CD8-positive, alpha-beta memory T cell (primary cell): ENCODE results near the gene CD40. TPM values are rescaled to one million over a fixed set of nuclear protein-coding genes. Genes with fewer than 3 reads are reported as not detected.

Experiments
- CTCF ChIA-PET: fragments of 350-600 bp; sonication (Branson Sonifier 250); formaldehyde crosslinking; loops from one replicate; lab custom pipeline; 2021; ENCODE audit warnings: antibody characterized with exemption; lab: Charles Lee
- POLR2A ChIA-PET: fragments of 350-600 bp; sonication (Branson Sonifier 250); formaldehyde crosslinking; loops from one replicate; lab custom pipeline; 2021; ENCODE audit warnings: antibody characterized with exemption; lab: Charles Lee
- DNase-seq, 5 donors: peaks; one replicate each; pipeline versions ENCODE4 v3.0.0 to v3.0.0-alpha.2; 2020 to 2022; ENCODE audit warnings: mixed read lengths in 1 of 5
- H3K27ac ChIP-seq: one replicate; pipeline ENCODE4 v1.7.0; 2013; ENCODE audit warnings: low read depth, mild to moderate bottlenecking, low read length, moderate library complexity
- H3K27me3 ChIP-seq: 2 replicates; pipeline ENCODE4 v1.7.0; 2013; ENCODE audit warnings: low read length, mild to moderate bottlenecking; ENCODE audit not compliant: insufficient read depth, poor library complexity, severe bottlenecking
- H3K36me3 ChIP-seq: 2 replicates; pipeline ENCODE4 v1.7.0; 2013; ENCODE audit warnings: mild to moderate bottlenecking, low read length, moderate library complexity; ENCODE audit not compliant: insufficient read depth
- H3K4me1 ChIP-seq: 2 replicates; pipeline ENCODE4 v1.7.0; 2013; ENCODE audit warnings: mild to moderate bottlenecking, low read length, moderate library complexity; ENCODE audit not compliant: insufficient read depth
- H3K4me3 ChIP-seq: 2 replicates; pipeline ENCODE4 v1.7.0; 2013; ENCODE audit warnings: mild to moderate bottlenecking, low read length
- H3K9me3 ChIP-seq: 2 replicates; pipeline ENCODE4 v1.7.0; 2013; ENCODE audit warnings: mild to moderate bottlenecking, low read length
- H3K27ac Mint-ChIP-seq, 8 donors: one replicate each; pipeline ENCODE4 v1.8.0; 2020 to 2021; ENCODE audit warnings: mixed read lengths in 8 of 8, mild to moderate bottlenecking in 6 of 8, inconsistent platforms in 3 of 8, moderate library complexity in 3 of 8
- H3K27me3 Mint-ChIP-seq, 2 donors: one replicate each; pipeline ENCODE4 v1.8.0; 2020 to 2021; ENCODE audit warnings: mixed read lengths in 2 of 2, mild to moderate bottlenecking in 1 of 2, moderate library complexity in 1 of 2
- H3K36me3 Mint-ChIP-seq, 3 donors: one replicate each; pipeline ENCODE4 v1.8.0; 2020 to 2021; ENCODE audit warnings: mixed read lengths in 3 of 3, inconsistent platforms in 1 of 3, mild to moderate bottlenecking in 1 of 3
- H3K4me1 Mint-ChIP-seq, 3 donors: one replicate each; pipeline ENCODE4 v1.8.0; 2020 to 2021; ENCODE audit warnings: mixed read lengths in 3 of 3, inconsistent platforms in 1 of 3, mild to moderate bottlenecking in 1 of 3
- H3K4me3 Mint-ChIP-seq, 7 donors: one replicate each; pipeline ENCODE4 v1.8.0; 2020 to 2021; ENCODE audit warnings: mixed read lengths in 7 of 7, mild to moderate bottlenecking in 6 of 7, moderate library complexity in 4 of 7, inconsistent platforms in 2 of 7
- H3K9me3 Mint-ChIP-seq, 5 donors: one replicate each; pipeline ENCODE4 v1.8.0; 2020 to 2022; ENCODE audit warnings: mixed read lengths in 5 of 5, mild to moderate bottlenecking in 3 of 5, moderate library complexity in 2 of 5, inconsistent platforms in 1 of 5
- polyA plus RNA-seq: library from polyadenylated mRNA; unstranded; fragments of 300-500 nt; fragmentation: Illumina TruSeq; gene quantifications from one replicate; pipeline ENCODE4 v1.2.3, GENCODE V29; 2021
- total RNA-seq, 2 experiments: library from RNA; stranded (reverse); gene quantifications; one replicate each; pipeline ENCODE4 v1.2.3, GENCODE V29; 2021

The CD40 gene
- total and polyA plus RNA-seq, 3 experiments from 2014 or later: 2.8 to 4.1 (median 3.5) TPM

GRCh38 chr20:46126440-46127056 lies 8.4 kb downstream of the CD40 start:
- no peaks in the 10 kb centered on the region for H3K9me3 Mint-ChIP-seq

GRCh38 chr20:46127396-46128010 lies 9.4 kb downstream of the CD40 start:
- ChIA-PET CTCF (no interaction called here), POLR2A (no interaction called here)
- no peaks in the 10 kb centered on the region for H3K4me1 ChIP-seq
- no peak overlapping the region for H3K27ac ChIP-seq
- peaks cover 6% of the 10 kb centered on the region for H3K27me3 ChIP-seq
- H3K36me3 ChIP-seq: no peaks in the 10 kb centered on the region
- H3K4me1 Mint-ChIP-seq: peaks cover 0 to under 1% (median 0%) of the 10 kb centered on the region in 3 donors
- H3K9me3 Mint-ChIP-seq: no peaks in the 10 kb centered on the region
- peaks cover 0 to 25% (median 0%) of the 10 kb centered on the region in 3 donors for H3K36me3 Mint-ChIP-seq
- H3K4me3 Mint-ChIP-seq: no peak overlapping the region
- H3K27me3 Mint-ChIP-seq: peaks cover 19 to 29% of the 10 kb centered on the region in 2 donors
- no peaks in the 10 kb centered on the region for H3K9me3 ChIP-seq
- DNase-seq: no peak
- no peak overlapping the region for H3K4me3 ChIP-seq
- no peak overlapping the region for H3K27ac Mint-ChIP-seq

More at GRCh38 chr20:46126440-46127056, 8.4 kb downstream of the CD40 start:
- Mint-ChIP-seq H3K36me3 (peaks cover 0 to 32% (median 0%) of the 10 kb centered on the region in 3 donors), H3K27ac (no peak overlapping the region), H3K4me1 (no peaks in the 10 kb centered on the region), H3K27me3 (peaks cover 14 to 25% of the 10 kb centered on the region in 2 donors), H3K4me3 (no peak overlapping the region)
- H3K4me3 ChIP-seq: no peak overlapping the region
- no peaks in the 10 kb centered on the region for H3K9me3 ChIP-seq
- CTCF ChIA-PET: no interaction called here
- POLR2A ChIA-PET: no interaction called here
- no peaks in the 10 kb centered on the region for H3K36me3 ChIP-seq
- H3K27ac ChIP-seq: no peak overlapping the region
- H3K4me1 ChIP-seq: no peaks in the 10 kb centered on the region
- DNase-seq: no peak
- no peaks in the 10 kb centered on the region for H3K27me3 ChIP-seq

GRCh38 chr20:46128310-46129151 lies 10.4 kb downstream of the CD40 start:
- CTCF ChIA-PET: no interaction called here
- H3K4me1 ChIP-seq: no peaks in the 10 kb centered on the region
- H3K36me3 ChIP-seq: no peaks in the 10 kb centered on the region
- H3K4me3 ChIP-seq: no peak overlapping the region
- H3K27me3 ChIP-seq: peaks cover 6% of the 10 kb centered on the region
- H3K4me3 Mint-ChIP-seq: no peak overlapping the region
- no peaks in the 10 kb centered on the region for H3K9me3 ChIP-seq
- H3K36me3 Mint-ChIP-seq: peaks cover 0 to 18% (median 0%) of the 10 kb centered on the region in 3 donors
- peaks cover 27 to 33% of the 10 kb centered on the region in 2 donors for H3K27me3 Mint-ChIP-seq
- POLR2A ChIA-PET: no interaction called here
- peaks cover 0 to 6% (median 0%) of the 10 kb centered on the region in 3 donors for H3K4me1 Mint-ChIP-seq
- no peak overlapping the region for H3K27ac ChIP-seq
- H3K27ac Mint-ChIP-seq: no peak overlapping the region
- DNase-seq: no peak
- H3K9me3 Mint-ChIP-seq: no peaks in the 10 kb centered on the region

GRCh38 chr20:46129955-46130481 lies 11.9 kb downstream of the CD40 start:
- Mint-ChIP-seq H3K4me1 (peaks cover 0 to 6% (median 0%) of the 10 kb centered on the region in 3 donors), H3K9me3 (no peaks in the 10 kb centered on the region), H3K27me3 (peaks cover 33 to 37% of the 10 kb centered on the region in 2 donors), H3K27ac (peak overlapping the region in 1 of 8 donors; percentile 72), H3K36me3 (peaks cover 0 to 11% (median 0%) of the 10 kb centered on the region in 3 donors), H3K4me3 (no peak overlapping the region)
- Histone ChIP-seq H3K36me3 (no peaks in the 10 kb centered on the region), H3K27me3 (peaks cover 13% of the 10 kb centered on the region), H3K4me3 (no peak overlapping the region), H3K9me3 (no peaks in the 10 kb centered on the region), H3K4me1 (no peaks in the 10 kb centered on the region), H3K27ac (no peak overlapping the region)
- no peak for DNase-seq
- ChIA-PET POLR2A (no interaction called here), CTCF (no interaction called here)

- Mint-ChIP-seq H3K4me3 (no peak overlapping the region), H3K27ac (no peak overlapping the region), H3K36me3 (peaks cover 0 to 9% (median 0%) of the 10 kb centered on the region in 3 donors), H3K27me3 (peaks cover 34 to 40% of the 10 kb centered on the region in 2 donors), H3K9me3 (no peaks in the 10 kb centered on the region), H3K4me1 (peaks cover 0 to 6% (median 0%) of the 10 kb centered on the region in 3 donors)
- H3K9me3 ChIP-seq: no peaks in the 10 kb centered on the region
- H3K27ac ChIP-seq: no peak overlapping the region
- no peaks in the 10 kb centered on the region for H3K36me3 ChIP-seq
- no peak overlapping the region for H3K4me3 ChIP-seq
- peaks cover 13% of the 10 kb centered on the region for H3K27me3 ChIP-seq
- no peak for DNase-seq
- ChIA-PET CTCF (no interaction called here), POLR2A (interaction anchor here (0.6 kb wide), 1 partner anchor 385 kb away, joined by 3 read pairs; no protein-coding TSS in a partner anchor)
- no peaks in the 10 kb centered on the region for H3K4me1 ChIP-seq
These were observed 12.4 kb downstream of the CD40 start for GRCh38 chr20:46130534-46130933.

GRCh38 chr20:46131396-46131795 lies 13.3 kb downstream of the CD40 start:
- H3K9me3 Mint-ChIP-seq: no peaks in the 10 kb centered on the region
- H3K4me3 Mint-ChIP-seq: no peak overlapping the region
- no peak overlapping the region for H3K27ac ChIP-seq
- no peak for DNase-seq
- peaks cover 0 to 6% (median 0%) of the 10 kb centered on the region in 3 donors for H3K4me1 Mint-ChIP-seq
- H3K36me3 ChIP-seq: no peaks in the 10 kb centered on the region
- peaks cover 0 to 7% (median 0%) of the 10 kb centered on the region in 3 donors for H3K36me3 Mint-ChIP-seq
- peaks cover 35 to 46% of the 10 kb centered on the region in 2 donors for H3K27me3 Mint-ChIP-seq
- H3K4me1 ChIP-seq: no peaks in the 10 kb centered on the region
- H3K27ac Mint-ChIP-seq: no peak overlapping the region
- ChIA-PET CTCF (interaction anchor here (1.1 kb wide), 1 partner anchor 307 kb away, joined by 3 read pairs; no protein-coding TSS in a partner anchor), POLR2A (no interaction called here)
- no peaks in the 10 kb centered on the region for H3K9me3 ChIP-seq
- no peak overlapping the region for H3K4me3 ChIP-seq
- H3K27me3 ChIP-seq: peaks cover 13% of the 10 kb centered on the region

- POLR2A ChIA-PET: no interaction called here
- CTCF ChIA-PET: interaction anchor here (1.0 to 1.1 kb wide), 2 partner anchors 15 to 39 kb away, joined by 3 read pairs; no protein-coding TSS in a partner anchor
- peaks cover 0 to 6% (median 0%) of the 10 kb centered on the region in 3 donors for H3K4me1 Mint-ChIP-seq
- peak; percentile 30 to 56 (median 32) for DNase-seq
- peaks cover 32 to 54% of the 10 kb centered on the region in 2 donors for H3K27me3 Mint-ChIP-seq
- Histone ChIP-seq H3K4me3 (no peak overlapping the region), H3K4me1 (no peaks in the 10 kb centered on the region), H3K9me3 (no peaks in the 10 kb centered on the region), H3K27ac (no peak overlapping the region), H3K27me3 (peaks cover 13% of the 10 kb centered on the region), H3K36me3 (no peaks in the 10 kb centered on the region)
- no peaks in the 10 kb centered on the region for H3K9me3 Mint-ChIP-seq
- H3K27ac Mint-ChIP-seq: peak overlapping the region in 2 of 8 donors; percentile 34 to 92
- no peaks in the 10 kb centered on the region for H3K36me3 Mint-ChIP-seq
- no peak overlapping the region for H3K4me3 Mint-ChIP-seq
These were observed 14.6 kb downstream of the CD40 start for GRCh38 chr20:46132705-46133120.
